ENCODE data around the gene JCHAIN. TPM values are rescaled to one million over a fixed set of nuclear protein-coding genes. Genes with fewer than 3 reads are reported as not detected.
A peak's percentile ranks its signal among the peaks of the same experiment; 100 is the strongest.

JCHAIN gene
- total and polyA plus RNA-seq, 9 of the 15 experiments (the other 6 are each of a cell fraction or from before 2014, with no cell fraction given), result 0.04 to 0.68 (median 0.26) TPM; not detected in 5

GRCh38 chr4:70687821-70688794, 21.8 kb upstream of the JCHAIN start, which contains the start of gene UTP3 (continued):
- TF ChIP-seq NFE2L1 (tag; IDR thresholded peaks at IDR 0.05; ENCODE audit: borderline replicate concordance, low read depth) (no peak), SOX6 (IDR thresholded peaks at IDR 0.05) (peak; percentile 88), IRF1 (CRISPR knock-in tag; IDR thresholded peaks at IDR 0.05; ENCODE audit: borderline replicate concordance) (0 out of 2 replicates have a peak, but pooled peaks have one; percentile 30), CEBPB (tag; IDR thresholded peaks at IDR 0.05) (no peak), ZNF24 (IDR thresholded peaks at IDR 0.05) (peak; percentile 80; the same call in 1 of the 2 replicates), NCOA4 (IDR thresholded peaks at IDR 0.05; ENCODE audit: partially characterized antibody) (no peak), LEF1 (IDR thresholded peaks at IDR 0.05) (no peak), ZNF785 (CRISPR knock-in tag; IDR thresholded peaks at IDR 0.05) (no peak), MLX (CRISPR knock-in tag; conservative IDR thresholded peaks at IDR 0.05) (no peak), TCF7L2 (IDR thresholded peaks at IDR 0.05; ENCODE audit: low read depth, low read length) (peak; percentile 67), ZFP36 (IDR thresholded peaks at IDR 0.05; ENCODE audit: low read depth, low read length, partially characterized antibody) (peak; percentile 7), FOXA1 (IDR thresholded peaks at IDR 0.05; ENCODE audit: borderline replicate concordance) (no peak), ZKSCAN8 (CRISPR knock-in tag; IDR thresholded peaks at IDR 0.05) (no peak), ZBTB33 (CRISPR knock-in tag; IDR thresholded peaks at IDR 0.05) (peak; percentile 46; the same call in 1 of the 2 replicates), PCBP2 (IDR thresholded peaks at IDR 0.05; ENCODE audit: low read depth, low read length, poor library complexity, severe bottlenecking) (no peak)
- TF ChIP-seq, protein P1, sequence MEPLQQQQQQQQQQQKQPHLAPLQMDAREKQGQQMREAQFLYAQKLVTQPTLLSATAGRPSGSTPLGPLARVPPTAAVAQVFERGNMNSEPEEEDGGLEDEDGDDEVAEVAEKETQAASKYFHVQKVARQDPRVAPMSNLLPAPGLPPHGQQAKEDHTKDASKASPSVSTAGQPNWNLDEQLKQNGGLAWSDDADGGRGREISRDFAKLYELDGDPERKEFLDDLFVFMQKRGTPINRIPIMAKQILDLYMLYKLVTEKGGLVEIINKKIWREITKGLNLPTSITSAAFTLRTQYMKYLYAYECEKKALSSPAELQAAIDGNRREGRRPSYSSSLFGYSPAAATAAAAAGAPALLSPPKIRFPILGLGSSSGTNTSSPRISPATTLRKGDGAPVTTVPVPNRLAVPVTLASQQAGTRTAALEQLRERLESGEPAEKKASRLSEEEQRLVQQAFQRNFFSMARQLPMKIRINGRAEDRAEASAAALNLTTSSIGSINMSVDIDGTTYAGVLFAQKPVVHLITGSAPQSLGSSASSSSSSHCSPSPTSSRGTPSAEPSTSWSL (CRISPR knock-in tag; IDR thresholded peaks at IDR 0.05; ENCODE audit: borderline replicate concordance), result no peak
